ENCODE results near the gene ST6GALNAC2.

The ST6GALNAC2 gene

GRCh38 chr17:76548378-76549214, 37.1 kb downstream of the ST6GALNAC2 start:
- intact Hi-C loops (cut with micrococcal nuclease): no loop called here
- Mint-ChIP-seq H3K27ac (no peak overlapping the region), H3K4me3 (no peak overlapping the region), H3K27me3 (peaks cover 26% of the 10 kb centered on the region), H3K4me1 (ENCODE audit: low read depth) (peaks cover 20% of the 10 kb centered on the region), H3K36me3 (ENCODE audit: low read depth) (no peaks in the 10 kb centered on the region), H3K9me3 (no peaks in the 10 kb centered on the region)

GRCh38 chr17:76547642-76548202, 37.9 kb downstream of the ST6GALNAC2 start:
- no peak overlapping the region for H3K4me3 Mint-ChIP-seq
- H3K27me3 Mint-ChIP-seq: peaks cover 34% of the 10 kb centered on the region
- no peaks in the 10 kb centered on the region for H3K9me3 Mint-ChIP-seq
- no peaks in the 10 kb centered on the region for H3K36me3 Mint-ChIP-seq (ENCODE audit: low read depth)
- H3K27ac Mint-ChIP-seq: no peak overlapping the region
- intact Hi-C loops (cut with micrococcal nuclease): loop anchor here (1.0 kb wide), 1 partner anchor 24 kb away; no protein-coding TSS in a partner anchor
- peaks cover 20% of the 10 kb centered on the region for H3K4me1 Mint-ChIP-seq (ENCODE audit: low read depth)

- H3K27me3 Mint-ChIP-seq: peaks cover 39% of the 10 kb centered on the region
- H3K27ac Mint-ChIP-seq: no peak overlapping the region
- H3K4me1 Mint-ChIP-seq (ENCODE audit: low read depth): peaks cover 20% of the 10 kb centered on the region
- H3K36me3 Mint-ChIP-seq (ENCODE audit: low read depth): no peaks in the 10 kb centered on the region
- intact Hi-C loops (cut with micrococcal nuclease): loop anchor here (1.0 kb wide), 1 partner anchor 24 kb away; no protein-coding TSS in a partner anchor
- H3K4me3 Mint-ChIP-seq: no peak overlapping the region
- H3K9me3 Mint-ChIP-seq: no peaks in the 10 kb centered on the region
These were observed 38.4 kb downstream of the ST6GALNAC2 start for GRCh38 chr17:76547183-76547641.

- H3K4me3 Mint-ChIP-seq: no peak overlapping the region
These were observed 39.0 kb downstream of the ST6GALNAC2 start for GRCh38 chr17:76546556-76547182.

GRCh38 chr17:76545918-76546555, 39.6 kb downstream of the ST6GALNAC2 start:
- no peaks in the 10 kb centered on the region for H3K9me3 Mint-ChIP-seq
- intact Hi-C loops (cut with micrococcal nuclease): no loop called here
- H3K36me3 Mint-ChIP-seq (ENCODE audit: low read depth): no peaks in the 10 kb centered on the region
- peaks cover 43% of the 10 kb centered on the region for H3K27me3 Mint-ChIP-seq
- H3K4me3 Mint-ChIP-seq: no peak overlapping the region
- no peak overlapping the region for H3K27ac Mint-ChIP-seq
- peaks cover 19% of the 10 kb centered on the region for H3K4me1 Mint-ChIP-seq (ENCODE audit: low read depth)

More at GRCh38 chr17:76546556-76547182, 39.0 kb downstream of the ST6GALNAC2 start:
- Mint-ChIP-seq H3K9me3 (no peaks in the 10 kb centered on the region), H3K4me1 (ENCODE audit: low read depth) (peaks cover 20% of the 10 kb centered on the region), H3K27me3 (peaks cover 43% of the 10 kb centered on the region), H3K36me3 (ENCODE audit: low read depth) (no peaks in the 10 kb centered on the region), H3K27ac (no peak overlapping the region)
- intact Hi-C loops (cut with micrococcal nuclease): loop anchor here (1.0 kb wide), 1 partner anchor 23 kb away; no protein-coding TSS in a partner anchor

- intact Hi-C loops (cut with micrococcal nuclease): no loop called here
- Mint-ChIP-seq H3K4me3 (no peak overlapping the region), H3K27ac (no peak overlapping the region), H3K4me1 (ENCODE audit: low read depth) (peaks cover 20% of the 10 kb centered on the region), H3K36me3 (ENCODE audit: low read depth) (no peaks in the 10 kb centered on the region), H3K9me3 (no peaks in the 10 kb centered on the region), H3K27me3 (peaks cover 54% of the 10 kb centered on the region)
These were observed 40.9 kb downstream of the ST6GALNAC2 start for GRCh38 chr17:76544546-76545365.

- no peaks in the 10 kb centered on the region for H3K9me3 Mint-ChIP-seq
- H3K4me1 Mint-ChIP-seq (ENCODE audit: low read depth): peaks cover 20% of the 10 kb centered on the region
- no peak overlapping the region for H3K4me3 Mint-ChIP-seq
- intact Hi-C loops (cut with micrococcal nuclease): no loop called here
- no peaks in the 10 kb centered on the region for H3K36me3 Mint-ChIP-seq (ENCODE audit: low read depth)
- H3K27me3 Mint-ChIP-seq: peaks cover 61% of the 10 kb centered on the region
- H3K27ac Mint-ChIP-seq: no peak overlapping the region
These were observed 41.7 kb downstream of the ST6GALNAC2 start for GRCh38 chr17:76543826-76544545.

- Mint-ChIP-seq H3K4me3 (no peak overlapping the region), H3K27ac (no peak overlapping the region), H3K36me3 (ENCODE audit: low read depth) (no peaks in the 10 kb centered on the region), H3K4me1 (ENCODE audit: low read depth) (peaks cover 20% of the 10 kb centered on the region), H3K9me3 (no peaks in the 10 kb centered on the region), H3K27me3 (peaks cover 67% of the 10 kb centered on the region)
- intact Hi-C loops (cut with micrococcal nuclease): no loop called here
These were observed 42.2 kb downstream of the ST6GALNAC2 start for GRCh38 chr17:76543482-76543825.

GRCh38 chr17:76542984-76543383, 42.7 kb downstream of the ST6GALNAC2 start:
- Mint-ChIP-seq H3K9me3 (no peaks in the 10 kb centered on the region), H3K27ac (no peak overlapping the region), H3K36me3 (ENCODE audit: low read depth) (no peaks in the 10 kb centered on the region), H3K4me1 (ENCODE audit: low read depth) (peaks cover 20% of the 10 kb centered on the region), H3K4me3 (no peak overlapping the region), H3K27me3 (peaks cover 69% of the 10 kb centered on the region)
- intact Hi-C loops (cut with micrococcal nuclease): no loop called here

GRCh38 chr17:76542566-76542971, 43.1 kb downstream of the ST6GALNAC2 start:
- no peak overlapping the region for H3K4me3 Mint-ChIP-seq
- peaks cover 71% of the 10 kb centered on the region for H3K27me3 Mint-ChIP-seq
- H3K36me3 Mint-ChIP-seq (ENCODE audit: low read depth): no peaks in the 10 kb centered on the region
- H3K27ac Mint-ChIP-seq: no peak overlapping the region
- intact Hi-C loops (cut with micrococcal nuclease): no loop called here
- peaks cover 20% of the 10 kb centered on the region for H3K4me1 Mint-ChIP-seq (ENCODE audit: low read depth)
- H3K9me3 Mint-ChIP-seq: no peaks in the 10 kb centered on the region

GRCh38 chr17:76541739-76542454, 43.8 kb downstream of the ST6GALNAC2 start:
- no peak overlapping the region for H3K4me3 Mint-ChIP-seq
- H3K27ac Mint-ChIP-seq: no peak overlapping the region
- H3K36me3 Mint-ChIP-seq (ENCODE audit: low read depth): no peaks in the 10 kb centered on the region
- peaks cover 20% of the 10 kb centered on the region for H3K4me1 Mint-ChIP-seq (ENCODE audit: low read depth)
- H3K27me3 Mint-ChIP-seq: peaks cover 77% of the 10 kb centered on the region
- no peaks in the 10 kb centered on the region for H3K9me3 Mint-ChIP-seq
- intact Hi-C loops (cut with micrococcal nuclease): no loop called here
